ENCODE data around the gene TRMT112.

The TRMT112 gene

GRCh38 chr11:64269540-64270220, 47.7 kb downstream of the TRMT112 start:
- DNase-seq (ENCODE audit: low spot score in 2 of 2) = peak; percentile 94 to 96
- Mint-ChIP-seq H3K4me3 (peak overlapping the region; percentile 98), H3K4me1 (peaks cover 32% of the 10 kb centered on the region), H3K9me3 (no peaks in the 10 kb centered on the region), H3K27me3 (no peaks in the 10 kb centered on the region), H3K36me3 (ENCODE audit: insufficient read depth) (peaks cover 31% of the 10 kb centered on the region), H3K27ac (ENCODE audit: low read depth) (peak overlapping the region; percentile 98)
- peak; percentile 74 for ATAC-seq (replicated peaks; ENCODE audit: extremely low read depth, poor library complexity, severe bottlenecking)

DNA sequence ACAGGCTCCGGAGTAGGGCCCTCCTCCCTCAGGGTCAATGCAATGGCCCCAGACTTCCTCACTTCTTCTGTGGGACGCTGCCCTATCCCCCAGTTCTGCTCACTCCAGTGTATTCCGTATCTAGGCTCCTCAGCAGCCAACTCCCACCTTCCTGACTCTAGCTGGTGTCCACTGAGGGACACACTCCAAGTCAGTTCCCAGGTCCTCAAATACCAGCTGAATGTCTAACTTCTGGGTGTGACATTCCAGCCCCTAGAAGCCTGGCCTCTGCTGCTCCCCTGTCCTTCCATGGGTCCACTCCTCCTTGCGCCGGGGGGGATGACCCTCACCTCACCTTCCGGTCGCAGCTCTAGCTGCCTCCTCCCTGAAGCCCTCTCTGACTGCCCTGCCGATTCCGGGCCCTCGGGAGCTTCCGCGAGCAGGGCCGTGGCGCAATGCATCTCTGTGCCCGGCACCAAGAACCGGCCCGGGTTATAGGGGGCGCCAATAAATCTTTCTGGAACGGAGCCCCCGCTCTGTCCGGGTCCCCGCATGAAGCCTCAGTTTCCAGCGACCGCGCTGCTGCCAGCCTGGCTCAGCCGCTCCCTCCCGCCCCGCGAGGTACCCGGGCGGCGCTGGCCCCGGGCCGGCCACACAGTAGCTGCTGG, 48.3 kb downstream of the TRMT112 start:
- H3K9me3 Mint-ChIP-seq = no peaks in the 10 kb centered on the region
- ATAC-seq (replicated peaks; ENCODE audit: extremely low read depth, poor library complexity, severe bottlenecking) = peak; percentile 1
- peak overlapping the region; percentile 98 for H3K4me3 Mint-ChIP-seq
- H3K4me1 Mint-ChIP-seq = peaks cover 32% of the 10 kb centered on the region
- DNase-seq (ENCODE audit: low spot score in 2 of 2) = no peak
- no peaks in the 10 kb centered on the region for H3K27me3 Mint-ChIP-seq
- H3K36me3 Mint-ChIP-seq (ENCODE audit: insufficient read depth) = peaks cover 29% of the 10 kb centered on the region
- H3K27ac Mint-ChIP-seq (ENCODE audit: low read depth) = peak overlapping the region; percentile 98

- Mint-ChIP-seq H3K27me3 (no peaks in the 10 kb centered on the region), H3K36me3 (ENCODE audit: insufficient read depth) (peaks cover 29% of the 10 kb centered on the region), H3K4me1 (peaks cover 32% of the 10 kb centered on the region), H3K4me3 (peak overlapping the region; percentile 98), H3K27ac (ENCODE audit: low read depth) (peak overlapping the region; percentile 98), H3K9me3 (no peaks in the 10 kb centered on the region)
- no peak for DNase-seq (ENCODE audit: low spot score in 2 of 2)
- no peak for ATAC-seq (replicated peaks; ENCODE audit: extremely low read depth, poor library complexity, severe bottlenecking)
These were observed 49.1 kb downstream of the TRMT112 start for GRCh38 chr11:64268025-64268892.

DNA sequence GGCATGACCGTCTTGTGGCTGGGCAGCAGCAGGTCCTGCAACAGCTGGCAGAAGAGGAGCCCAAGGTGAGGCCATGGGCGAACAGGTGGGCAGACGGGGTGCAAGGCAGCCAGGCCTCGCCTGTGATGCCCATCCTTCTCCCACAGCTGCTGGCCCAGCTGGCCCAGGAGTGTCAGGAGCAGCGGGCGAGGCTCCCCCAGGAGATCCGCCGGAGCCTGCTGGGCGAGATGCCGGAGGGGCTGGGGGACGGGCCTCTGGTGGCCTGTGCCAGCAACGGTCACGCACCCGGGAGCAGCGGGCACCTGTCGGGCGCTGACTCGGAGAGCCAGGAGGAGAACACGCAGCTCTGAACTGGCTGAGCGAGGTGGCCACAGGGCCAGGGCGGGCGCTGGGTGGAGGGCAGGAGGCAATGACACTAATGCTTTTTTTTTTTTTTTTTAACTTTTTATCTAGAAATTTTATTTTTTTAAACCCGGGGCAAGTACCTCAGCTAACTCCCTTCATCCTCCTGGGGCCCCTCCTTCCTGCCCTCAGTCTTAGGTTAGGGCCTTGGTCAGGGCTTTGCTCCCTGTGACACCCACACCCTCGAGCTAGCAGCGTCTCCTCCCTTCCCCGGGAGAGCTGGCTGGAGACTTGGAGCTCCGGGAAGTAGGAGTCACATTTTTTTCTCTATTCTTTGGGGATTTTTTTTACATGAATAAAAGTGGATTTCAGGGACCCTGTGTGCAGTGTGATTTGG, 50.0 kb downstream of the TRMT112 start:
- peaks cover 27% of the 10 kb centered on the region for H3K36me3 Mint-ChIP-seq (ENCODE audit: insufficient read depth)

More for the DNA sequence above, 50.0 kb downstream of the TRMT112 start:
- peaks cover 32% of the 10 kb centered on the region for H3K4me1 Mint-ChIP-seq
- H3K27ac Mint-ChIP-seq (ENCODE audit: low read depth) = no peak overlapping the region
- ATAC-seq (replicated peaks; ENCODE audit: extremely low read depth, poor library complexity, severe bottlenecking) (no peak), DNase-seq (ENCODE audit: low spot score in 2 of 2) (no peak)
- H3K9me3 Mint-ChIP-seq = no peaks in the 10 kb centered on the region
- H3K27me3 Mint-ChIP-seq = no peaks in the 10 kb centered on the region
- peak overlapping the region; percentile 13 for H3K4me3 Mint-ChIP-seq

All from central memory CD8-positive, alpha-beta T cell (primary cell).